Fibroblast of villous mesenchyme (primary cell): ENCODE results near the gene DTX3L. TPM values are rescaled to one million over a fixed set of nuclear protein-coding genes. Genes with fewer than 3 reads are reported as not detected.

ENCODE experiments used
- DNase-seq: peaks from one replicate; pipeline ENCODE4 v3.0.0-alpha.2; 2010; ENCODE audit warnings: low read depth
- H3K4me3 ChIP-seq: 2 replicates; pipeline ENCODE4 v1.5.1; 2011; ENCODE audit warnings: low read depth, mild to moderate bottlenecking, low read length
- total RNA-seq: library from RNA; depleted of rRNA; stranded (reverse); fragments of >200 nt; gene quantifications from 2 replicates; pipeline ENCODE4 v1.2.3, GENCODE V29; 2012
- TF ChIP-seq, protein P1 (sequence below): IDR thresholded peaks from 2 replicates; pipeline ENCODE4 v1.5.1; 2012; ENCODE audit warnings: low read depth, mild to moderate bottlenecking, low read length; ENCODE audit not compliant: insufficient read depth

Gene DTX3L
- total RNA-seq, 1 donor, result 36.7 TPM

DNA sequence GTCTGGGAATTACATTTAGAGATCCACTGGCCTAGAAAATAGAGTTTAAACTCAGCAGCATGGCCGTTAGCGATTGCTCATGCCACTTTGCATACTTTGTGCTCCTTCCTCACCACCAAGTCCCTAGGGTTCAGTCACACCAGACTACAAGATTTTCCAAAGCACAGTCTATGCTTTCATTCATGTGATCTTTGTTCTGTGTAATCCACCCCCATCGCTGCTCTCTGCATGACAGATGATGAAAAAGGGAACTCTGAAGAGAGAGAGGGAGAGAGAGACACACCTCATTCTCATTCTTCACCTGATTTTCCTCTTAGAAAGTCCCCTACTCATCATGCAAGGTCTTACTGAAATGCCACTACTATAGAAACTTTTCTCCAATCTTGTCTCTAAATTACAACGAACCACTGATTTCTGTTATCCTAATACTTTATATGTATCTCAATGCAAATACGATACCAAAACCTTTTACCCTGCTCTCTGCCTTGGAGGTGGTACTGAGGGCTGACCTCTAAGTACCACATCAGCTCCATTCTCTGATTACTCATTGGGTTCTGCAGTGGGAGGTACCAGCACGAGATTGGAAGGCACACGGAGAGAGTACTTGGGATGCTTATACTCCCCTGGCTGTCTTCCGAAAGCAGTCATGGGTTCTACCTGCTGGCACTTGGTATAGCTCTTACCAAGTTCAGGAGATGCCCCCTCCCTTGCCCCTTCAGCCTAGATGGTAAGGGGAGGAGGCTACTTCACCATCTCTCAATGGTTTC, 12.2 kb downstream of the DTX3L start:
- no peak for DNase-seq
- TF ChIP-seq, protein P1, sequence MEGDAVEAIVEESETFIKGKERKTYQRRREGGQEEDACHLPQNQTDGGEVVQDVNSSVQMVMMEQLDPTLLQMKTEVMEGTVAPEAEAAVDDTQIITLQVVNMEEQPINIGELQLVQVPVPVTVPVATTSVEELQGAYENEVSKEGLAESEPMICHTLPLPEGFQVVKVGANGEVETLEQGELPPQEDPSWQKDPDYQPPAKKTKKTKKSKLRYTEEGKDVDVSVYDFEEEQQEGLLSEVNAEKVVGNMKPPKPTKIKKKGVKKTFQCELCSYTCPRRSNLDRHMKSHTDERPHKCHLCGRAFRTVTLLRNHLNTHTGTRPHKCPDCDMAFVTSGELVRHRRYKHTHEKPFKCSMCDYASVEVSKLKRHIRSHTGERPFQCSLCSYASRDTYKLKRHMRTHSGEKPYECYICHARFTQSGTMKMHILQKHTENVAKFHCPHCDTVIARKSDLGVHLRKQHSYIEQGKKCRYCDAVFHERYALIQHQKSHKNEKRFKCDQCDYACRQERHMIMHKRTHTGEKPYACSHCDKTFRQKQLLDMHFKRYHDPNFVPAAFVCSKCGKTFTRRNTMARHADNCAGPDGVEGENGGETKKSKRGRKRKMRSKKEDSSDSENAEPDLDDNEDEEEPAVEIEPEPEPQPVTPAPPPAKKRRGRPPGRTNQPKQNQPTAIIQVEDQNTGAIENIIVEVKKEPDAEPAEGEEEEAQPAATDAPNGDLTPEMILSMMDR, result no peak
- H3K4me3 ChIP-seq, result no peak overlapping the region

DNA sequence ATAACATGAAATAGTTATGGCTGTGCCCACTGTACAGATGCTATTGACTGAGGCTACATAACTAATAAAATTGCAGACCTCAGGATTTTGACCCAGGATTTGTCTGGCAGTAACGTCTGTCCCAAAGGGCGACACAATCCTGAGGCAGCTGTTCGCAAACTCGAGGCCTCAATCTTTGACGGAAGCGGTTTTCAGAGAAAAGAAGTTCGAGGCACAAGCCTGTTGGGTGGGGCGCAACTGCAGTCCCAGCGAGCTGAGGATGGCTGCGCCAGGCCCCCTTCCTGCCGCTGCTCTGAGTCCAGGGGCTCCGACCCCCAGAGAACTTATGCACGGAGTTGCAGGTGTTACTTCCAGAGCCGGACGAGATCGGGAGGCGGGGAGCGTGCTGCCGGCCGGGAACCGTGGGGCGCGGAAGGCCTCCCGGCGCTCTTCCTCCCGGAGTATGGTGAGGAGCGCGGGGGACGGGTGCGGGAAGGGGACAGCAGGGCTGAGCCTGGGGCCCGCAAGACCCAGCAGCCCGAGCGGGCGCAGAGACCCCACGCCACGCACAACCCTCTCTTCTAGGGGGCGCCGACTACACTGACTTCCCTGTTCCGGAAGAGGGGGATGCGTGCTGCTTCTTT, 13.4 kb downstream of the DTX3L start, which contains the start of gene PARP15:
Gene PARP15 (plus strand): TSS at position 242 of the 623 bp plus-strand sequence. CDS start 18 bp downstream, at position 260.
- H3K4me3 ChIP-seq, result peak within 1 kb of the TSS; percentile 55
- DNase-seq, result peak; percentile 25
- TF ChIP-seq, protein P1, result no peak

DNA sequence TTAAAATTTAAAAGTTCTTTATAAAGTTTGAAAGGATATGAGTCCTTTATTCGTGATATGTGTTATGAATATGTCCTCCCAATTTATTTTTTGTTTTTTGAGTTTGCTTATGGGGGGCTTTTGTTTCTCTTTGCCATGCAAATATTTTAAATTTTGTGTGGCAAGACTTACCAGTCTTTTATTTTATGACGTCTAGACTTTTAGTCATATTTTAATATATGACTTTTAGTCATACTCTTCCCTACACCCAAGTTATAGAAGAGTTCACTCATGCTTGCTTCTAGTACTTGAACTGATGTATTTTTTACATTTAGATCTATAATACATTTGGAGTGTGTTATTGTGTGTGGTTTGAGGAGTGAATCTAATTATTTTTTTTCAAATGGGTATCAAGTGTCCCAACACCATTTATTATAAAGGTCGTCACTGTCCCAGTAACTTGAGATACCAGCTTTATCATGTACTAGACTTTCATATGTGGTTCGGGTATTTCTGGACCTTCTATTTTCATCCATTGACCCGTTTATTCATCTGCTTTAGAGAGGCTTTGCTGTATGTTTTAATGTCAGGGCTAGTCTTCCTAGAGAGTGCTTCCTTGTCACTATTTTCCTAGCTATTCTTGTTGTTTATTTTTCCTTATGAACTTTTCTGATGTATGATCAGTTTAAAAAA, 14.1 kb downstream of the DTX3L start:
- TF ChIP-seq, protein P1, result no peak
- H3K4me3 ChIP-seq, result peak overlapping the region; percentile 55
- DNase-seq, result no peak

- DNase-seq, result no peak
- TF ChIP-seq, protein P1, result no peak
- no peak overlapping the region for H3K4me3 ChIP-seq
Observed at GRCh38 chr3:122580470-122580869, 16.3 kb downstream of the DTX3L start.

DNA sequence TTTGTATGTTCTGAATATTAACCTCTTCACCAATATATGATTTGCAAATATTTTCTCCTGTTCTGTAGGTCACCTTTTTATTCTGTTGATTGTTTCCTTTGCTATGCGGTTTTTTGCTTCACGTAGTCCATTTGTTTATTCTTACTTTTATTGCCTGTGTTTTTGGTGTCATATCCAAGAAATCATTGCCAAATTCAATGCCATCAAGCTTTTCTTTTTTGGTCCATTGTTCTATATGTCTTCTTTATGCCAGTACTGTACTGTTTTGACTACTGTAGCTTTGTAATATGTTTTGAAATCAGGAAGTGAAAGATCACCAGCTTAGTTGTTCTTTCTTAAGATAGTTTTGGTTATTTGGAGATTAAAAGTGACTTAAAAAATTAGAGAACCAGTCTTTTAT, 17.5 kb downstream of the DTX3L start:
- TF ChIP-seq, protein P1, result no peak
- no peak overlapping the region for H3K4me3 ChIP-seq
- DNase-seq, result no peak

DNA sequence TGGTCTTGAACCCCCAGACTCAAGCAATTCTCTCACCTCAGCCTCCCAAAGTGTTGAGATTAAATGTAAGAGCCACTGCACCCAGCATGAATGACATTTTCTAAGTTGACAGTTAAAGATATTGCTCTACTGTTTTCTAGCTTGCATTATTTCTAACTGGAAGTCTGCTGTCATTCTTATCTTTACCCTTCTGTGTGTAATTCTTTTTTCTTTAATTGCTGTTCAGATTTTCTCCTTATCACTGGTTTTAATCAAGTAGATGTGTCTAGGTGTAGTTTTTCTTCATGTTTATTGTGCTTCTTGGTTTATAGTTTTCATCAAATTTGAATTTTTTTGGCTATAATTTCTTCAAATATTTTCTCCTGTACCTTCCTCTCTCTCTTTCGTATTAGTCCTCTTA, 18.3 kb downstream of the DTX3L start:
- H3K4me3 ChIP-seq, result no peak overlapping the region
- DNase-seq, result no peak
- TF ChIP-seq, protein P1, result no peak
